ENCODE results near the gene SH3TC1.
A peak's percentile ranks its signal among the peaks of the same experiment; 100 is the strongest.

SH3TC1 gene

GRCh38 chr4:8164194-8164565 is 34.9 kb upstream of the SH3TC1 start:
- no peak for DNase-seq (ENCODE audit: low read depth)

GRCh38 chr4:8164687-8165086 is 34.4 kb upstream of the SH3TC1 start:
- DNase-seq (ENCODE audit: low read depth) = no peak

- no peak for DNase-seq (ENCODE audit: low read depth)
Observed at GRCh38 chr4:8165374-8165896, 33.7 kb upstream of the SH3TC1 start.

GRCh38 chr4:8167291-8167690 is 31.8 kb upstream of the SH3TC1 start:
- DNase-seq (ENCODE audit: low read depth) = no peak

- DNase-seq (ENCODE audit: low read depth) = peak; percentile 44
Observed at GRCh38 chr4:8167815-8168214, 31.3 kb upstream of the SH3TC1 start.

GRCh38 chr4:8168232-8168631 is 30.9 kb upstream of the SH3TC1 start:
- DNase-seq (ENCODE audit: low read depth) = no peak

- no peak for DNase-seq (ENCODE audit: low read depth)
Observed at GRCh38 chr4:8168832-8169598, 30.1 kb upstream of the SH3TC1 start.

GRCh38 chr4:8169763-8170162 is 29.3 kb upstream of the SH3TC1 start:
- DNase-seq (ENCODE audit: low read depth) = no peak

GRCh38 chr4:8170341-8170740 is 28.7 kb upstream of the SH3TC1 start:
- no peak for DNase-seq (ENCODE audit: low read depth)

- DNase-seq (ENCODE audit: low read depth) = no peak
Observed at GRCh38 chr4:8171266-8171665, 27.8 kb upstream of the SH3TC1 start.

GRCh38 chr4:8171984-8172924 is 26.8 kb upstream of the SH3TC1 start:
- DNase-seq (ENCODE audit: low read depth) = no peak

GRCh38 chr4:8173492-8174242 is 25.4 kb upstream of the SH3TC1 start:
- DNase-seq (ENCODE audit: low read depth) = no peak

- DNase-seq (ENCODE audit: low read depth) = no peak
Observed at GRCh38 chr4:8174970-8175369, 24.1 kb upstream of the SH3TC1 start.

GRCh38 chr4:8175686-8176085 is 23.4 kb upstream of the SH3TC1 start:
- no peak for DNase-seq (ENCODE audit: low read depth)

GRCh38 chr4:8176547-8177399 is 22.3 kb upstream of the SH3TC1 start:
- DNase-seq (ENCODE audit: low read depth) = peak; percentile 63

- DNase-seq (ENCODE audit: low read depth) = no peak
Observed at GRCh38 chr4:8177552-8177951, 21.5 kb upstream of the SH3TC1 start.

GRCh38 chr4:8177956-8178355 is 21.1 kb upstream of the SH3TC1 start:
- DNase-seq (ENCODE audit: low read depth) = no peak

GRCh38 chr4:8179074-8179473 is 20.0 kb upstream of the SH3TC1 start:
- DNase-seq (ENCODE audit: low read depth) = no peak

- DNase-seq (ENCODE audit: low read depth) = no peak
Observed at GRCh38 chr4:8179771-8180170, 19.3 kb upstream of the SH3TC1 start.

- DNase-seq (ENCODE audit: low read depth) = no peak
Observed at GRCh38 chr4:8180310-8181093, 18.6 kb upstream of the SH3TC1 start.

All from iris pigment epithelial cell (primary cell).